ENCODE measurements around the gene PSME4. TPM values are rescaled to one million over a fixed set of nuclear protein-coding genes. Genes with fewer than 3 reads are reported as not detected.

The PSME4 gene
- total and polyA plus RNA-seq, 10 of the 15 experiments (the other 5 are each of a cell fraction or from before 2014, with no cell fraction given): 11.1 to 56.2 (median 32.1) TPM

DNA sequence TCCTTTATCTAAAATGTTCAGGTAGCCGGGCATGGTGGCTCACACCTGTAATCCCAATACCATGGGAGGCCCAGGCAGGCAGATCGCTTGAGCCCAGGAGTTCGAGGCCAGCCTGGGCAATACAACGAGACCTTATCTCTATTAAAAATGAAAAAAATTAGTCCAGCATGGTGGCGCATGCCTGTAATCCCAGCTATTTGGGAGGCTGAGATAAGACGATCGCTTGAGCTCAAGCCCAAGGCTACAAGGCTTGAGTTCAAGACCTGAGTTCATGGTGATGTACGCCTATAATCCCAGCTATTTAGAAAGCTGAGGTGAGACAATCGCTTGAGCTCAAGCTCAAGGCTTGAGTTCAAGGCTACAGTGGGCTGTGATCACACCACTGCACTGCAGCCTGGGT, 65.4 kb downstream of the PSME4 start:
- intact Hi-C loops (cut with micrococcal nuclease; ENCODE audit: unreplicated experiment): no loop called here
- H3K27ac ChIP-seq (ENCODE audit: control insufficient read depth, insufficient read depth): no peak overlapping the region
- H3K9me3 ChIP-seq (replicated peaks; ENCODE audit: control insufficient read depth, insufficient read depth, low read length): no peaks in the 10 kb centered on the region
- WGBS (ENCODE audit: insufficient coverage, insufficient replicate concordance, low lambda C conversion rate, missing lambda C conversion rate): 98% methylated on average over 9 of the region's 9 CpGs
- no peaks in the 10 kb centered on the region for H3K79me2 ChIP-seq (ENCODE audit: control insufficient read depth, insufficient read depth, low read length)
- no peaks in the 10 kb centered on the region for H3K27me3 ChIP-seq (replicated peaks in 1 of 2; ENCODE audit: control insufficient read depth in 2 of 2, insufficient read depth in 2 of 2, low read length in 1 of 2)
- TF ChIP-seq PAX8 (IDR thresholded peaks at IDR 0.05): no peak
- TF ChIP-seq SREBF1 (IDR thresholded peaks at IDR 0.05; ENCODE audit: low read length): no peak
- no peak for TF ChIP-seq CREM (IDR thresholded peaks at IDR 0.05; ENCODE audit: low read depth)
- TF ChIP-seq, protein P1, sequence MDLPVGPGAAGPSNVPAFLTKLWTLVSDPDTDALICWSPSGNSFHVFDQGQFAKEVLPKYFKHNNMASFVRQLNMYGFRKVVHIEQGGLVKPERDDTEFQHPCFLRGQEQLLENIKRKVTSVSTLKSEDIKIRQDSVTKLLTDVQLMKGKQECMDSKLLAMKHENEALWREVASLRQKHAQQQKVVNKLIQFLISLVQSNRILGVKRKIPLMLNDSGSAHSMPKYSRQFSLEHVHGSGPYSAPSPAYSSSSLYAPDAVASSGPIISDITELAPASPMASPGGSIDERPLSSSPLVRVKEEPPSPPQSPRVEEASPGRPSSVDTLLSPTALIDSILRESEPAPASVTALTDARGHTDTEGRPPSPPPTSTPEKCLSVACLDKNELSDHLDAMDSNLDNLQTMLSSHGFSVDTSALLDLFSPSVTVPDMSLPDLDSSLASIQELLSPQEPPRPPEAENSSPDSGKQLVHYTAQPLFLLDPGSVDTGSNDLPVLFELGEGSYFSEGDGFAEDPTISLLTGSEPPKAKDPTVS (IDR thresholded peaks at IDR 0.05; ENCODE audit: low read depth, low read length): no peak
- TF ChIP-seq, protein P2, sequence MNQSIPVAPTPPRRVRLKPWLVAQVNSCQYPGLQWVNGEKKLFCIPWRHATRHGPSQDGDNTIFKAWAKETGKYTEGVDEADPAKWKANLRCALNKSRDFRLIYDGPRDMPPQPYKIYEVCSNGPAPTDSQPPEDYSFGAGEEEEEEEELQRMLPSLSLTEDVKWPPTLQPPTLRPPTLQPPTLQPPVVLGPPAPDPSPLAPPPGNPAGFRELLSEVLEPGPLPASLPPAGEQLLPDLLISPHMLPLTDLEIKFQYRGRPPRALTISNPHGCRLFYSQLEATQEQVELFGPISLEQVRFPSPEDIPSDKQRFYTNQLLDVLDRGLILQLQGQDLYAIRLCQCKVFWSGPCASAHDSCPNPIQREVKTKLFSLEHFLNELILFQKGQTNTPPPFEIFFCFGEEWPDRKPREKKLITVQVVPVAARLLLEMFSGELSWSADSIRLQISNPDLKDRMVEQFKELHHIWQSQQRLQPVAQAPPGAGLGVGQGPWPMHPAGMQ (IDR thresholded peaks at IDR 0.05; ENCODE audit: borderline replicate concordance): no peak
- TF ChIP-seq IKZF2 (IDR thresholded peaks at IDR 0.05): no peak
- TF ChIP-seq ASH2L (IDR thresholded peaks at IDR 0.05; ENCODE audit: borderline replicate concordance, low read depth): no peak
- TF ChIP-seq MEF2B (IDR thresholded peaks at IDR 0.05; ENCODE audit: partially characterized antibody, poor library complexity, severe bottlenecking): no peak
- TF ChIP-seq GABPA (IDR thresholded peaks at IDR 0.05; ENCODE audit: low read depth): no peak
- no peak for TF ChIP-seq NFYA (IDR thresholded peaks at IDR 0.05; ENCODE audit: borderline replicate concordance, low read depth, low read length)
- TF ChIP-seq, protein P3, sequence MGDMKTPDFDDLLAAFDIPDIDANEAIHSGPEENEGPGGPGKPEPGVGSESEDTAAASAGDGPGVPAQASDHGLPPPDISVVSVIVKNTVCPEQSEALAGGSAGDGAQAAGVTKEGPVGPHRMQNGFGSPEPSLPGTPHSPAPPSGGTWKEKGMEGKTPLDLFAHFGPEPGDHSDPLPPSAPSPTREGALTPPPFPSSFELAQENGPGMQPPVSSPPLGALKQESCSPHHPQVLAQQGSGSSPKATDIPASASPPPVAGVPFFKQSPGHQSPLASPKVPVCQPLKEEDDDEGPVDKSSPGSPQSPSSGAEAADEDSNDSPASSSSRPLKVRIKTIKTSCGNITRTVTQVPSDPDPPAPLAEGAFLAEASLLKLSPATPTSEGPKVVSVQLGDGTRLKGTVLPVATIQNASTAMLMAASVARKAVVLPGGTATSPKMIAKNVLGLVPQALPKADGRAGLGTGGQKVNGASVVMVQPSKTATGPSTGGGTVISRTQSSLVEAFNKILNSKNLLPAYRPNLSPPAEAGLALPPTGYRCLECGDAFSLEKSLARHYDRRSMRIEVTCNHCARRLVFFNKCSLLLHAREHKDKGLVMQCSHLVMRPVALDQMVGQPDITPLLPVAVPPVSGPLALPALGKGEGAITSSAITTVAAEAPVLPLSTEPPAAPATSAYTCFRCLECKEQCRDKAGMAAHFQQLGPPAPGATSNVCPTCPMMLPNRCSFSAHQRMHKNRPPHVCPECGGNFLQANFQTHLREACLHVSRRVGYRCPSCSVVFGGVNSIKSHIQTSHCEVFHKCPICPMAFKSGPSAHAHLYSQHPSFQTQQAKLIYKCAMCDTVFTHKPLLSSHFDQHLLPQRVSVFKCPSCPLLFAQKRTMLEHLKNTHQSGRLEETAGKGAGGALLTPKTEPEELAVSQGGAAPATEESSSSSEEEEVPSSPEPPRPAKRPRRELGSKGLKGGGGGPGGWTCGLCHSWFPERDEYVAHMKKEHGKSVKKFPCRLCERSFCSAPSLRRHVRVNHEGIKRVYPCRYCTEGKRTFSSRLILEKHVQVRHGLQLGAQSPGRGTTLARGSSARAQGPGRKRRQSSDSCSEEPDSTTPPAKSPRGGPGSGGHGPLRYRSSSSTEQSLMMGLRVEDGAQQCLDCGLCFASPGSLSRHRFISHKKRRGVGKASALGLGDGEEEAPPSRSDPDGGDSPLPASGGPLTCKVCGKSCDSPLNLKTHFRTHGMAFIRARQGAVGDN (IDR thresholded peaks at IDR 0.05): no peak
- BruUV-seq (replicated peaks): no TSS peak
- no peak overlapping the region for H3K4me3 ChIP-seq
- RAD21 ChIA-PET (ENCODE audit: unreplicated experiment): no interaction called here
- POLR2A ChIA-PET: interaction anchor here (0.7 kb wide), 1 partner anchor 1614 kb away, joined by 3 read pairs; the partner anchor contains the start of gene CFAP36
- no peak overlapping the region for H3K4me2 ChIP-seq (ENCODE audit: control insufficient read depth, insufficient read depth)
- no peak for ATAC-seq
- in situ Hi-C loops (cut with MboI): no loop called here
- H3K36me3 ChIP-seq (ENCODE audit: control insufficient read depth in 2 of 2, insufficient read depth in 2 of 2, low read length in 1 of 2): peaks cover 4 to 25% of the 10 kb centered on the region in 2 experiments; a peak in 3 of 4 replicates
- no peaks in the 10 kb centered on the region for H3K4me1 ChIP-seq (ENCODE audit: control insufficient read depth, insufficient read depth, low read length)
- no peak for FAIRE-seq
- H4K20me1 ChIP-seq (ENCODE audit: control insufficient read depth, insufficient read depth): no peaks in the 10 kb centered on the region
- no peak overlapping the region for H2AFZ ChIP-seq (ENCODE audit: control insufficient read depth, low read depth, low read length)
- SMC1A ChIA-PET (ENCODE audit: uncharacterized antibody, unreplicated experiment): interaction anchor here (0.5 kb wide), 1 partner anchor 549 kb away, joined by 3 read pairs; no protein-coding TSS in a partner anchor
- no peak for DNase-seq (ENCODE audit: low read depth, low spot score)
- CTCF ChIA-PET: interaction anchor here (1.2 kb wide), 1 partner anchor 147 kb away, joined by 3 read pairs; no protein-coding TSS in a partner anchor
- no peak overlapping the region for H3K9ac ChIP-seq (ENCODE audit: control insufficient read depth, insufficient read depth, low read length)

Data from GM12878 (cell line).